GM23338 (cell line): ENCODE measurements around the gene KLHDC9. TPM values are rescaled to one million over a fixed set of nuclear protein-coding genes. Genes with fewer than 3 reads are reported as not detected.

Source experiments
- ATAC-seq: fragments of 200-7000 bp; cut with Tn5 transposase; 3 replicates; pipeline ENCODE4 v1.9.1; 2020
- DNase-seq: peaks from one replicate; pipeline ENCODE4 v3.0.0-alpha.2; 2015; ENCODE audit warnings: low spot score
- H2AFZ ChIP-seq: fragments of 200-600 bp; sonication (generic); 2 replicates; pipeline ENCODE4 v1.8.0; 2016; ENCODE audit warnings: antibody characterized with exemption, mild to moderate bottlenecking, moderate library complexity
- H3F3A ChIP-seq: fragments of 200-600 bp; sonication (generic); replicated peaks from 2 replicates; pipeline ENCODE4 v1.8.0; 2017; ENCODE audit warnings: antibody characterized with exemption, mixed run types, low read depth
- H3K27ac ChIP-seq: fragments of 200-600 bp; sonication (generic); 2 replicates; pipeline ENCODE4 v1.6.1; 2016; ENCODE audit warnings: low read depth
- H3K27me3 ChIP-seq: fragments of 200-600 bp; sonication (generic); 2 replicates; pipeline ENCODE4 v1.8.0; 2016; ENCODE audit warnings: mild to moderate bottlenecking, mixed run types, moderate library complexity; ENCODE audit not compliant: insufficient read depth
- H3K36me3 ChIP-seq: fragments of 200-600 bp; sonication (generic); 2 replicates; pipeline ENCODE4 v1.8.0; 2016; ENCODE audit warnings: mild to moderate bottlenecking; ENCODE audit not compliant: insufficient read depth
- H3K4me1 ChIP-seq: fragments of 200-600 bp; sonication (generic); 2 replicates; pipeline ENCODE4 v1.8.0; 2016; ENCODE audit warnings: mild to moderate bottlenecking, moderate library complexity; ENCODE audit not compliant: insufficient read depth
- H3K4me2 ChIP-seq: fragments of 200-600 bp; sonication (generic); 2 replicates; pipeline ENCODE4 v1.7.1; 2017; ENCODE audit warnings: mixed run types
- H3K4me3 ChIP-seq: fragments of 200-600 bp; sonication (generic); 2 replicates; pipeline ENCODE4 v1.6.1; 2016; ENCODE audit warnings: mixed run types
- H3K79me2 ChIP-seq: fragments of 200-600 bp; sonication (generic); replicated peaks from 2 replicates; pipeline ENCODE4 v1.8.0; 2017; ENCODE audit warnings: mild to moderate bottlenecking; ENCODE audit not compliant: insufficient read depth
- H3K9me2 ChIP-seq: fragments of 200-600 bp; sonication (generic); 2 replicates; pipeline ENCODE4 v1.8.0; 2017; ENCODE audit not compliant: insufficient read depth
- H4K20me1 ChIP-seq: fragments of 200-600 bp; sonication (generic); replicated peaks from 2 replicates; pipeline ENCODE4 v1.8.0; 2017; ENCODE audit warnings: mild to moderate bottlenecking; ENCODE audit not compliant: insufficient read depth
- H3K27ac Mint-ChIP-seq: 2 replicates; pipeline ENCODE4 v1.8.0; 2020; ENCODE audit warnings: inconsistent platforms, mild to moderate bottlenecking, moderate library complexity, mixed read lengths
- H3K27me3 Mint-ChIP-seq: 3 replicates; pipeline ENCODE4 v1.8.0; 2022; ENCODE audit warnings: low read depth, mild to moderate bottlenecking, moderate library complexity, mixed read lengths, inconsistent platforms; ENCODE audit not compliant: insufficient read depth, poor library complexity
- H3K36me3 Mint-ChIP-seq: 3 replicates; pipeline ENCODE4 v1.8.0; 2021; ENCODE audit warnings: low read depth, mild to moderate bottlenecking, inconsistent platforms, moderate library complexity, mixed read lengths
- H3K4me1 Mint-ChIP-seq: 3 replicates; pipeline ENCODE4 v1.8.0; 2020; ENCODE audit warnings: mild to moderate bottlenecking, inconsistent platforms, mixed read lengths
- H3K4me3 Mint-ChIP-seq: 3 replicates; pipeline ENCODE4 v1.8.0; 2021; ENCODE audit warnings: moderate library complexity, mild to moderate bottlenecking, inconsistent platforms, mixed read lengths
- H3K9me3 Mint-ChIP-seq: 3 replicates; pipeline ENCODE4 v1.8.0; 2020; ENCODE audit warnings: moderate library complexity, mild to moderate bottlenecking, inconsistent platforms, mixed read lengths
- CREB1 ChIP-seq: fragments of 250-450 bp; sonication (Bioruptor Pico); IDR thresholded peaks from 2 replicates; pipeline ENCODE4 v1.5.0; 2020; ENCODE audit warnings: low read depth, mild to moderate bottlenecking, moderate library complexity
- EZH2 ChIP-seq: fragments of 200-600 bp; sonication (generic); IDR thresholded peaks from one replicate; pipeline ENCODE4 v1.8.0; 2017; ENCODE audit warnings: antibody characterized with exemption, mild to moderate bottlenecking, low read depth; ENCODE audit not compliant: unreplicated experiment
- EZH2phosphoT487 ChIP-seq: fragments of 200-600 bp; sonication (generic); IDR thresholded peaks from one replicate; pipeline ENCODE4 v1.8.1; 2018; ENCODE audit warnings: antibody characterized with exemption; ENCODE audit not compliant: unreplicated experiment
- NANOG ChIP-seq: IDR thresholded peaks from 2 replicates; pipeline ENCODE4 v1.6.1; 2016; ENCODE audit warnings: antibody characterized with exemption, borderline replicate concordance
- STAT1 ChIP-seq: IDR thresholded peaks from one replicate; pipeline ENCODE4 v1.6.1; 2016; ENCODE audit warnings: antibody characterized with exemption; ENCODE audit not compliant: unreplicated experiment
- ZNF114 ChIP-seq: fragments of 250-450 bp; sonication (Bioruptor Pico); IDR thresholded peaks from 2 replicates; pipeline ENCODE4 v1.5.0; 2020; ENCODE audit warnings: mild to moderate bottlenecking, moderate library complexity
- ZNF331 ChIP-seq: fragments of 250-450 bp; sonication (Bioruptor Pico); IDR thresholded peaks from 2 replicates; pipeline ENCODE4 v1.5.0; 2020; ENCODE audit warnings: low read depth, mild to moderate bottlenecking, moderate library complexity
- ZNF462 ChIP-seq: fragments of 250-450 bp; sonication (Bioruptor Pico); IDR thresholded peaks from 2 replicates; pipeline ENCODE4 v1.5.0; 2020; ENCODE audit warnings: mild to moderate bottlenecking, moderate library complexity
- polyA plus RNA-seq: library from polyadenylated mRNA; unstranded; fragments of >200 nt; fragmentation: Nextera tagmentation; extraction: Ambion mirVana; gene quantifications from 2 replicates; pipeline ENCODE4 v1.2.1, GENCODE V29; 2016
- total RNA-seq: library from RNA; depleted of rRNA; stranded (reverse); fragments of >200 nt; shearing (Covaris generic); gene quantifications from 2 replicates; pipeline ENCODE4 v1.2.3, GENCODE V29; 2014
- TF ChIP-seq, protein P1 (sequence below): IDR thresholded peaks from one replicate; pipeline ENCODE4 v1.6.1; 2018; ENCODE audit warnings: antibody characterized with exemption; ENCODE audit not compliant: unreplicated experiment

The KLHDC9 gene
- total and polyA plus RNA-seq, 2 experiments from 2014 or later: 5.6 to 6.6 TPM

DNA sequence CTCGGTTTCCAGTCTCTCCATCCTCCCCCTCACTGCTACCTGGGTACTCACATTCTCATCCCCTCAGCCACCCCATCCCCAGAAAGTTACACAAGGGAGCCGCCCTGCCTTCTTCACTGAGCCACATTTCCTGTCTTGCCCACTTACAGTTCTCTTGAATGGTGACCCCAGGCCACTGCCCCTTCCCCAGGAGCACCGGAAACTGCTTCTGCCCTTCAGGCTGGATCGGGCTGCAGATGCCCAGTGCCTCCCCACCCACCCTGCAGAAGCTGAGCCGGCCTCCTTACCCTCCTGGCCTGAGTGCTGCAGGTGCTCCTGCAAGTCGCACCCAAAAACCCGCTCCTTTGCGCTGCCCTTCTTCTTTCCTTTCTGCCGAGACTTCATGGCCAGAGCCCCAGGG, 28.9 kb upstream of the KLHDC9 start (continued):
- TF ChIP-seq, protein P1, sequence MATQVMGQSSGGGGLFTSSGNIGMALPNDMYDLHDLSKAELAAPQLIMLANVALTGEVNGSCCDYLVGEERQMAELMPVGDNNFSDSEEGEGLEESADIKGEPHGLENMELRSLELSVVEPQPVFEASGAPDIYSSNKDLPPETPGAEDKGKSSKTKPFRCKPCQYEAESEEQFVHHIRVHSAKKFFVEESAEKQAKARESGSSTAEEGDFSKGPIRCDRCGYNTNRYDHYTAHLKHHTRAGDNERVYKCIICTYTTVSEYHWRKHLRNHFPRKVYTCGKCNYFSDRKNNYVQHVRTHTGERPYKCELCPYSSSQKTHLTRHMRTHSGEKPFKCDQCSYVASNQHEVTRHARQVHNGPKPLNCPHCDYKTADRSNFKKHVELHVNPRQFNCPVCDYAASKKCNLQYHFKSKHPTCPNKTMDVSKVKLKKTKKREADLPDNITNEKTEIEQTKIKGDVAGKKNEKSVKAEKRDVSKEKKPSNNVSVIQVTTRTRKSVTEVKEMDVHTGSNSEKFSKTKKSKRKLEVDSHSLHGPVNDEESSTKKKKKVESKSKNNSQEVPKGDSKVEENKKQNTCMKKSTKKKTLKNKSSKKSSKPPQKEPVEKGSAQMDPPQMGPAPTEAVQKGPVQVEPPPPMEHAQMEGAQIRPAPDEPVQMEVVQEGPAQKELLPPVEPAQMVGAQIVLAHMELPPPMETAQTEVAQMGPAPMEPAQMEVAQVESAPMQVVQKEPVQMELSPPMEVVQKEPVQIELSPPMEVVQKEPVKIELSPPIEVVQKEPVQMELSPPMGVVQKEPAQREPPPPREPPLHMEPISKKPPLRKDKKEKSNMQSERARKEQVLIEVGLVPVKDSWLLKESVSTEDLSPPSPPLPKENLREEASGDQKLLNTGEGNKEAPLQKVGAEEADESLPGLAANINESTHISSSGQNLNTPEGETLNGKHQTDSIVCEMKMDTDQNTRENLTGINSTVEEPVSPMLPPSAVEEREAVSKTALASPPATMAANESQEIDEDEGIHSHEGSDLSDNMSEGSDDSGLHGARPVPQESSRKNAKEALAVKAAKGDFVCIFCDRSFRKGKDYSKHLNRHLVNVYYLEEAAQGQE: no peak

- DNase-seq: peak; percentile 41
- H3K4me3 ChIP-seq: no peak within 1 kb of the TSS
- H3F3A ChIP-seq: no peaks in the 10 kb centered on the region
- Mint-ChIP-seq H3K9me3 (no peaks in the 10 kb centered on the region), H3K4me1 (peaks cover 5% of the 10 kb centered on the region; the same call in 2 of the 3 replicates), H3K27me3 (peaks cover 14% of the 10 kb centered on the region), H3K4me3 (no peak within 1 kb of the TSS), H3K36me3 (no peaks in the 10 kb centered on the region), H3K27ac (no peak within 1 kb of the TSS; the same call in 1 of the 2 replicates)
- TF ChIP-seq CREB1 (CRISPR knock-in tag): no peak
- TF ChIP-seq STAT1: no peak
- no peaks in the 10 kb centered on the region for H3K27me3 ChIP-seq
- ATAC-seq: peak; percentile 16; the same call in 1 of the 3 replicates
- H3K4me2 ChIP-seq: no peak within 1 kb of the TSS
- 0 out of 2 replicates have a peak within 1 kb of the TSS, but pooled peaks have one; percentile 89 for H2AFZ ChIP-seq
- H3K36me3 ChIP-seq: no peaks in the 10 kb centered on the region
- no peaks in the 10 kb centered on the region for H3K9me2 ChIP-seq
- H3K79me2 ChIP-seq: no peaks in the 10 kb centered on the region
- H3K4me1 ChIP-seq: 0 out of 2 replicates have a peak, but pooled peaks cover 4% of the 10 kb centered on the region
- no peak within 1 kb of the TSS for H3K27ac ChIP-seq
- H4K20me1 ChIP-seq: no peaks in the 10 kb centered on the region
Observed at GRCh38 chr1:161069731-161070270, 28.4 kb upstream of the KLHDC9 start, which contains the start of gene ARHGAP30. ARHGAP30 (minus strand) TSS chr1:161069891; CDS start chr1:161069624, 267 bp downstream.

DNA sequence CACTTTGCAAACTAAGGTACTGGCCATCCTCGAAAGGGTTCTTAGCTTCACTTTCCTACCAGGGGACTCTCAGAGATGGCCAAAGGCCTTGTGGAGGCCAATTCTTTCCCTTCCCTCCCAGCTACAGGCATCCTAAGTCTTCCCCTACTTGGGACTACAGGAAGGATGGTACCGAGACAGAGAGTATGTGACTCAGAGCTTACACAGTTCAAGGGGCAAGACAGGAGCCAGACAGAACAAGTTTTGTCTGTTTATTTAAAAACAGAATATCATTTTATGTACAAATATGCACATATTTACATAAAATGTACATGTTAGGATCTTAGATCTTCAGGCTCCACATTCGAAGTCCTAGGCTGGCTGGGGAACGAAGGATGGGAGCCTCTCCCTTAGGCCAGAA, 27.4 kb upstream of the KLHDC9 start:
- Histone ChIP-seq H3K27me3 (no peaks in the 10 kb centered on the region), H4K20me1 (no peaks in the 10 kb centered on the region), H3K36me3 (no peaks in the 10 kb centered on the region), H2AFZ (no peak overlapping the region), H3F3A (no peaks in the 10 kb centered on the region), H3K27ac (no peak overlapping the region), H3K4me2 (no peak overlapping the region), H3K9me2 (no peaks in the 10 kb centered on the region), H3K4me3 (no peak overlapping the region), H3K4me1 (0 out of 2 replicates have a peak, but pooled peaks cover 4% of the 10 kb centered on the region), H3K79me2 (no peaks in the 10 kb centered on the region)
- Mint-ChIP-seq H3K4me1 (peaks cover 5% of the 10 kb centered on the region; the same call in 2 of the 3 replicates), H3K4me3 (no peak overlapping the region), H3K36me3 (no peaks in the 10 kb centered on the region), H3K27me3 (peaks cover 14% of the 10 kb centered on the region), H3K9me3 (no peaks in the 10 kb centered on the region), H3K27ac (no peak overlapping the region)
- DNase-seq (no peak), ATAC-seq (no peak)
- TF ChIP-seq CREB1 (CRISPR knock-in tag): no peak
- no peak for TF ChIP-seq ZNF462 (CRISPR knock-in tag)
- no peak for TF ChIP-seq ZNF331 (CRISPR knock-in tag)
- TF ChIP-seq ZNF114 (CRISPR knock-in tag): no peak
- TF ChIP-seq STAT1: no peak
- TF ChIP-seq EZH2phosphoT487: no peak
- TF ChIP-seq NANOG: no peak
- TF ChIP-seq EZH2: no peak
